ENCODE measurements around the gene NEGR1.

- TF ChIP-seq CTCF (IDR thresholded peaks at IDR 0.05) (no peak), EP300 (IDR thresholded peaks at IDR 0.05) (no peak)
Observed at GRCh38 chr1:71804140-71804539, 478.2 kb downstream of the NEGR1 start.

Data from upper lobe of left lung (tissue), 4 donors.